ENCODE data around the gene PDLIM1. TPM values are rescaled to one million over a fixed set of nuclear protein-coding genes. Genes with fewer than 3 reads are reported as not detected.

PDLIM1 gene
- total and polyA plus RNA-seq, 10 of the 15 experiments (the other 5 are each of a cell fraction or from before 2014, with no cell fraction given): 95.7 to 714 (median 309) TPM

- CTCF ChIA-PET: interaction anchor here (0.9 to 4.8 kb wide), 8 partner anchors 10 to 130 kb away, joined by 3 to 38 read pairs (median 4); no protein-coding TSS in a partner anchor
- Histone ChIP-seq H3K9ac (ENCODE audit: control insufficient read depth, insufficient read depth, low read length) (peak overlapping the region; percentile 34), H3K27me3 (replicated peaks in 1 of 2; ENCODE audit: control insufficient read depth in 2 of 2, insufficient read depth in 2 of 2, low read length in 1 of 2) (no peaks in the 10 kb centered on the region), H3K79me2 (ENCODE audit: control insufficient read depth, insufficient read depth, low read length) (0 out of 2 replicates have a peak, but pooled peaks cover 1% of the 10 kb centered on the region), H3K36me3 (ENCODE audit: control insufficient read depth in 2 of 2, insufficient read depth in 2 of 2, low read length in 1 of 2) (peaks cover 18 to 41% of the 10 kb centered on the region in 2 experiments), H3K9me3 (replicated peaks; ENCODE audit: control insufficient read depth, insufficient read depth, low read length) (no peaks in the 10 kb centered on the region), H3K4me3 (no peak overlapping the region; the same call in 1 of the 2 replicates), H3K27ac (ENCODE audit: control insufficient read depth, insufficient read depth) (peak overlapping the region; percentile 67), H2AFZ (ENCODE audit: control insufficient read depth, low read depth, low read length) (no peak overlapping the region), H3K4me2 (ENCODE audit: control insufficient read depth, insufficient read depth) (peak overlapping the region; percentile 43; the same call in 1 of the 2 replicates), H3K4me1 (ENCODE audit: control insufficient read depth, insufficient read depth, low read length) (peaks cover 24% of the 10 kb centered on the region), H4K20me1 (ENCODE audit: control insufficient read depth, insufficient read depth) (no peaks in the 10 kb centered on the region; the same call in 1 of the 2 replicates)
- WGBS (ENCODE audit: insufficient coverage, insufficient replicate concordance, low lambda C conversion rate, missing lambda C conversion rate): 52% methylated on average over 3 of the region's 3 CpGs
- no peak for TF ChIP-seq E2F8 (IDR thresholded peaks at IDR 0.05; ENCODE audit: low read depth, partially characterized antibody)
- no peak for TF ChIP-seq ZZZ3 (IDR thresholded peaks at IDR 0.05; ENCODE audit: control insufficient read depth, insufficient read length, low read depth)
- BruUV-seq (replicated peaks): no TSS peak
- FAIRE-seq: no peak
- no peak for ATAC-seq
- POLR2A ChIA-PET: interaction anchor here (0.5 to 0.6 kb wide), 2 partner anchors 52 to 182 kb away, joined by 3 read pairs; no protein-coding TSS in a partner anchor
- intact Hi-C loops (cut with micrococcal nuclease; ENCODE audit: unreplicated experiment) (loop anchor here (1.0 kb wide), 1 partner anchor 10 kb away; no protein-coding TSS in a partner anchor), in situ Hi-C loops (cut with MboI) (no loop called here)
- RAD21 ChIA-PET (ENCODE audit: unreplicated experiment): interaction anchor here (0.9 to 2.0 kb wide), 6 partner anchors 10 to 127 kb away, joined by 3 to 11 read pairs (median 5); no protein-coding TSS in a partner anchor
- DNase-seq (ENCODE audit: low read depth, low spot score): no peak
- SMC1A ChIA-PET (ENCODE audit: uncharacterized antibody, unreplicated experiment): interaction anchor here (1.0 to 6.2 kb wide), 7 partner anchors 8 to 139 kb away, joined by 3 to 57 read pairs (median 5); no protein-coding TSS in a partner anchor
These were observed 55.1 kb downstream of the PDLIM1 start for GRCh38 chr10:95235676-95236067.

All from GM12878 (cell line).